COLO668 (cell line): Measurements from ENCODE around the gene DPH3.

Experiments
- DNase-seq: peaks from one replicate; lab custom pipeline; 2025; ENCODE audit not compliant: unreplicated experiment; lab: John Stamatoyannopoulos, UW

DPH3 gene

GRCh38 chr3:16294844-16295243, 30.1 kb upstream of the DPH3 start:
- no peak for DNase-seq

- no peak for DNase-seq
These were observed 26.1 kb upstream of the DPH3 start for GRCh38 chr3:16290827-16291196.

- DNase-seq: peak; percentile 14
These were observed 25.5 kb upstream of the DPH3 start for GRCh38 chr3:16290007-16290826.

GRCh38 chr3:16289144-16289889, 24.6 kb upstream of the DPH3 start:
- DNase-seq: no peak

- DNase-seq: no peak
These were observed 23.9 kb upstream of the DPH3 start for GRCh38 chr3:16288664-16289063.

GRCh38 chr3:16286751-16287543, 22.2 kb upstream of the DPH3 start:
- DNase-seq: no peak

- DNase-seq: no peak
These were observed 21.4 kb upstream of the DPH3 start for GRCh38 chr3:16286161-16286560.

GRCh38 chr3:16284633-16285032, 19.9 kb upstream of the DPH3 start:
- DNase-seq: no peak

GRCh38 chr3:16280671-16281070, 15.9 kb upstream of the DPH3 start:
- no peak for DNase-seq

- DNase-seq: no peak
These were observed 14.5 kb upstream of the DPH3 start for GRCh38 chr3:16279010-16279801.

- no peak for DNase-seq
These were observed 12.7 kb upstream of the DPH3 start for GRCh38 chr3:16277471-16277870.

- no peak for DNase-seq
These were observed 9.1 kb upstream of the DPH3 start for GRCh38 chr3:16273867-16274266.

GRCh38 chr3:16272588-16272987, 7.8 kb upstream of the DPH3 start:
- no peak for DNase-seq

- DNase-seq: no peak
These were observed 6.1 kb upstream of the DPH3 start for GRCh38 chr3:16270855-16271254.

GRCh38 chr3:16266714-16267113, 2.0 kb upstream of the DPH3 start:
- DNase-seq: no peak

GRCh38 chr3:16265455-16265786, 678 bp upstream of the DPH3 start:
- DNase-seq: no peak

- no peak for DNase-seq
These were observed 502 bp downstream of the DPH3 start for GRCh38 chr3:16264174-16264707.

- no peak for DNase-seq
These were observed 2.6 kb downstream of the DPH3 start for GRCh38 chr3:16262174-16262573.

- DNase-seq: no peak
These were observed 4.7 kb downstream of the DPH3 start for GRCh38 chr3:16260046-16260445.

GRCh38 chr3:16258866-16259265, 5.9 kb downstream of the DPH3 start:
- DNase-seq: no peak

- no peak for DNase-seq
These were observed 6.6 kb downstream of the DPH3 start for GRCh38 chr3:16258177-16258576.
